Upper lobe of right lung (tissue), 1 donor: ENCODE data around the gene DIMT1. TPM values are rescaled to one million over a fixed set of nuclear protein-coding genes. Genes with fewer than 3 reads are reported as not detected.

Experiments
- ATAC-seq: fragments of 200-7000 bp; cut with Tn5 transposase; one replicate; pipeline ENCODE4 v1.9.1; 2020; ENCODE audit warnings: mild to moderate bottlenecking, moderate library complexity
- DNase-seq: peaks from one replicate; pipeline ENCODE4 v3.0.0-alpha.2; 2020
- H3K27ac ChIP-seq: fragments of 200-600 bp; one replicate; pipeline ENCODE4 v1.8.0; 2022
- H3K27me3 ChIP-seq: fragments of 200-600 bp; one replicate; pipeline ENCODE4 v1.8.0; 2022; ENCODE audit warnings: mild to moderate bottlenecking
- H3K36me3 ChIP-seq: fragments of 200-600 bp; one replicate; pipeline ENCODE4 v1.8.0; 2022
- H3K4me1 ChIP-seq: fragments of 200-600 bp; one replicate; pipeline ENCODE4 v1.8.0; 2022
- H3K4me3 ChIP-seq: fragments of 200-600 bp; one replicate; pipeline ENCODE4 v1.8.0; 2022; ENCODE audit warnings: mild to moderate bottlenecking
- H3K9me3 ChIP-seq: fragments of 200-600 bp; one replicate; pipeline ENCODE4 v1.8.0; 2022
- CTCF ChIP-seq: fragments of 200-600 bp; IDR thresholded peaks from one replicate; pipeline ENCODE4 v1.8.0; 2022; ENCODE audit warnings: antibody characterized with exemption
- intact Hi-C: fragments of 100-400 bp; cut with DNase I; formaldehyde crosslinking; loops from one replicate; pipeline ENCODE4 v1.11.0; 2022
- total RNA-seq: library from RNA; stranded (reverse); fragmentation: NEBNext Ultra II Directional; extraction: Animal tissue kit (Norgen Biotek cat#: 25700); gene quantifications from one replicate; pipeline ENCODE4 v1.2.1, GENCODE V29; 2021
- donor health status: DM: no; HTN: yes; CAD: no; lungs with severe emphysema.

Gene DIMT1
- total RNA-seq, 1 donor from 2014 or later = 20.9 TPM

- Histone ChIP-seq H3K9me3 (no peaks in the 10 kb centered on the region), H3K27ac (no peak overlapping the region), H3K4me3 (no peak overlapping the region), H3K27me3 (no peaks in the 10 kb centered on the region), H3K36me3 (peaks cover 77% of the 10 kb centered on the region), H3K4me1 (no peaks in the 10 kb centered on the region)
- no peak for TF ChIP-seq CTCF
- intact Hi-C loops = no loop called here
- ATAC-seq (no peak), DNase-seq (no peak)
Observed at GRCh38 chr5:62376064-62376463, 27.6 kb downstream of the DIMT1 start.

- TF ChIP-seq CTCF = no peak
- intact Hi-C loops = no loop called here
- H3K27me3 ChIP-seq = no peaks in the 10 kb centered on the region
- ATAC-seq (no peak), DNase-seq (no peak)
- no peak overlapping the region for H3K4me3 ChIP-seq
- H3K27ac ChIP-seq = no peak overlapping the region
- H3K9me3 ChIP-seq = no peaks in the 10 kb centered on the region
- H3K4me1 ChIP-seq = no peaks in the 10 kb centered on the region
- peaks cover 73% of the 10 kb centered on the region for H3K36me3 ChIP-seq
Observed at GRCh38 chr5:62375627-62376026, 28.1 kb downstream of the DIMT1 start.

GRCh38 chr5:62374090-62374489 lies 29.6 kb downstream of the DIMT1 start:
- DNase-seq (no peak), ATAC-seq (no peak)
- peaks cover 57% of the 10 kb centered on the region for H3K36me3 ChIP-seq
- H3K4me3 ChIP-seq = no peak overlapping the region
- no peak overlapping the region for H3K27ac ChIP-seq
- H3K4me1 ChIP-seq = no peaks in the 10 kb centered on the region
- no peak for TF ChIP-seq CTCF
- H3K27me3 ChIP-seq = no peaks in the 10 kb centered on the region
- intact Hi-C loops = no loop called here
- H3K9me3 ChIP-seq = no peaks in the 10 kb centered on the region

GRCh38 chr5:62373382-62373781 lies 30.3 kb downstream of the DIMT1 start:
- H3K4me1 ChIP-seq = no peaks in the 10 kb centered on the region
- DNase-seq = no peak
- H3K36me3 ChIP-seq = peaks cover 50% of the 10 kb centered on the region
- no peaks in the 10 kb centered on the region for H3K27me3 ChIP-seq
- intact Hi-C loops = no loop called here
- no peak for TF ChIP-seq CTCF
- ATAC-seq = no peak
- H3K27ac ChIP-seq = no peak overlapping the region
- no peaks in the 10 kb centered on the region for H3K9me3 ChIP-seq
- no peak overlapping the region for H3K4me3 ChIP-seq

GRCh38 chr5:62372600-62372999 lies 31.1 kb downstream of the DIMT1 start:
- ATAC-seq (no peak), DNase-seq (no peak)
- no peak for TF ChIP-seq CTCF
- Histone ChIP-seq H3K36me3 (peaks cover 43% of the 10 kb centered on the region), H3K4me3 (no peak overlapping the region), H3K27me3 (no peaks in the 10 kb centered on the region), H3K27ac (no peak overlapping the region), H3K4me1 (no peaks in the 10 kb centered on the region), H3K9me3 (no peaks in the 10 kb centered on the region)
- intact Hi-C loops = no loop called here

GRCh38 chr5:62371409-62371808 lies 32.3 kb downstream of the DIMT1 start:
- ATAC-seq = no peak
- peaks cover 36% of the 10 kb centered on the region for H3K36me3 ChIP-seq
- intact Hi-C loops = no loop called here

More at GRCh38 chr5:62371409-62371808, 32.3 kb downstream of the DIMT1 start:
- H3K27ac ChIP-seq = no peak overlapping the region
- no peaks in the 10 kb centered on the region for H3K4me1 ChIP-seq
- no peak for DNase-seq
- H3K27me3 ChIP-seq = no peaks in the 10 kb centered on the region
- no peak overlapping the region for H3K4me3 ChIP-seq
- H3K9me3 ChIP-seq = no peaks in the 10 kb centered on the region
- no peak for TF ChIP-seq CTCF
